Lung (tissue), 12 donors: Measurements from ENCODE around the gene PRKG2. TPM values are rescaled to one million over a fixed set of nuclear protein-coding genes. Genes with fewer than 3 reads are reported as not detected.

Experiments
- ATAC-seq: fragments of 200-7000 bp; cut with Tn5 transposase; one replicate; pipeline ENCODE4 v1.9.1; 2020; ENCODE audit warnings: moderate number of reproducible peaks; ENCODE audit not compliant: insufficient read depth, low FRiP score
- DNase-seq, 3 donors: peaks; one replicate each; pipeline ENCODE4 v3.0.0-alpha.2; 2013 to 2017
- H3K27ac ChIP-seq, 2 donors: one replicate each; pipeline ENCODE4 v1.5.1; 2013; ENCODE audit warnings: mild to moderate bottlenecking in 2 of 2, moderate library complexity in 2 of 2, control low read depth in 1 of 2, inconsistent platforms in 1 of 2, low read depth in 1 of 2, low read length in 1 of 2
- H3K27me3 ChIP-seq, 3 donors: one replicate each; pipeline ENCODE4 v1.5.1; 2013; ENCODE audit warnings: low read length in 2 of 3; ENCODE audit not compliant: control insufficient read depth in 3 of 3, insufficient read depth in 3 of 3
- H3K36me3 ChIP-seq, 4 donors: one replicate each; pipeline ENCODE4 v1.5.1; 2013; ENCODE audit warnings: low read length in 4 of 4, mild to moderate bottlenecking in 1 of 4, moderate library complexity in 1 of 4; ENCODE audit not compliant: control insufficient read depth in 4 of 4, insufficient read depth in 4 of 4
- H3K4me1 ChIP-seq, 5 donors: one replicate each; pipeline ENCODE4 v1.5.1; 2013; ENCODE audit warnings: low read length in 5 of 5, mild to moderate bottlenecking in 2 of 5, moderate library complexity in 1 of 5; ENCODE audit not compliant: control insufficient read depth in 5 of 5, insufficient read depth in 5 of 5
- H3K4me3 ChIP-seq: one replicate; pipeline ENCODE4 v1.5.1; 2013; ENCODE audit warnings: mild to moderate bottlenecking, control low read depth, moderate library complexity
- H3K9ac ChIP-seq, 2 donors: one replicate each; pipeline ENCODE4 v1.5.1; 2013; ENCODE audit warnings: low read length in 2 of 2, control low read depth in 1 of 2; ENCODE audit not compliant: insufficient read depth in 1 of 2
- H3K9me3 ChIP-seq, 4 donors: one replicate each; pipeline ENCODE4 v1.5.1; 2013; ENCODE audit warnings: low read length in 3 of 4, mild to moderate bottlenecking in 1 of 4, moderate library complexity in 1 of 4; ENCODE audit not compliant: control insufficient read depth in 4 of 4, insufficient read depth in 3 of 4
- CTCF ChIP-seq: IDR thresholded peaks from 2 replicates; pipeline ENCODE4 v1.5.1; 2012; ENCODE audit warnings: mild to moderate bottlenecking; ENCODE audit errors: control extremely low read depth, extremely low read depth
- WGBS, 2 donors: extraction: QIAGEN DNeasy Blood & Tissue Kit; methylation state at CpG; one replicate each; pipeline ENCODE4 v1.1.7; 2013; 5-methylcytosine and 5-hydroxymethylcytosine counted together
- polyA plus RNA-seq, 2 donors: library from polyadenylated mRNA; stranded (reverse); fragments of 200-250 nt; gene quantifications; one replicate each; pipeline ENCODE4 v1.2.1, GENCODE V29; 2013
- total RNA-seq, 2 donors: library from RNA; depleted of rRNA in 1 of 2; stranded (reverse); fragments of >200 nt in 1 of 2; gene quantifications; one replicate each; pipeline ENCODE4 v1.2.1, GENCODE V29; 2014 to 2021
- donor health status: control.
- donor health status: control.
- donor health status: Bipolar disorder and iron deficiency.
- donor health status: healthy.
- donor health status: DM: yes; HTN: yes; CAD: no.

The PRKG2 gene
- total and polyA plus RNA-seq, 4 donors = 0.06 to 4.2 (median 2.7) TPM

- H3K9ac ChIP-seq = no peak overlapping the region
- H3K4me3 ChIP-seq = no peak overlapping the region
- peaks cover 0 to 26% (median 25%) of the 10 kb centered on the region in 3 donors for H3K27me3 ChIP-seq
- H3K9me3 ChIP-seq = no peaks in the 10 kb centered on the region
- 81 to 91% methylated on average over 3 of the region's 3 CpGs for WGBS, 2 donors
- TF ChIP-seq CTCF = no peak
- DNase-seq (no peak), ATAC-seq (no peak)
- peaks cover 0 to 15% (median 0%) of the 10 kb centered on the region in 5 donors for H3K4me1 ChIP-seq
- no peak overlapping the region for H3K27ac ChIP-seq
- H3K36me3 ChIP-seq = no peaks in the 10 kb centered on the region
These were observed 2.8 kb upstream of the PRKG2 start for GRCh38 chr4:81217779-81218178.

GRCh38 chr4:81215931-81216330, 909 bp upstream of the PRKG2 start:
- peaks cover 0 to 15% (median 0%) of the 10 kb centered on the region in 5 donors for H3K4me1 ChIP-seq
- H3K4me3 ChIP-seq = no peak overlapping the region
- TF ChIP-seq CTCF = no peak
- no peak overlapping the region for H3K27ac ChIP-seq
- peaks cover 0 to 35% (median 33%) of the 10 kb centered on the region in 3 donors for H3K27me3 ChIP-seq
- DNase-seq = peak; percentile 21 to 64 (median 59)
- H3K9me3 ChIP-seq = no peaks in the 10 kb centered on the region
- 48 to 54% methylated on average over 4 of the region's 4 CpGs for WGBS, 2 donors
- ATAC-seq = no peak
- no peaks in the 10 kb centered on the region for H3K36me3 ChIP-seq
- H3K9ac ChIP-seq = no peak overlapping the region

- 3 to 4% methylated on average over 34 of the region's 34 CpGs for WGBS, 2 donors
- ATAC-seq = peak; percentile 60
- DNase-seq = peak; percentile 43 to 50 (median 48)
- Histone ChIP-seq H3K4me1 (peaks cover 0 to 15% (median 0%) of the 10 kb centered on the region in 5 donors), H3K27ac (peak overlapping the region in 1 of 2 donors; percentile 35), H3K9me3 (peaks cover 0 to 6% (median 0%) of the 10 kb centered on the region in 4 donors), H3K27me3 (peaks cover 0 to 35% (median 33%) of the 10 kb centered on the region in 3 donors), H3K4me3 (peak overlapping the region; percentile 46), H3K9ac (peak overlapping the region in 1 of 2 donors; percentile 53), H3K36me3 (no peaks in the 10 kb centered on the region)
- no peak for TF ChIP-seq CTCF
These were observed 710 bp downstream of the PRKG2 start for GRCh38 chr4:81214144-81214880.
